ENCODE results near the gene PIK3C2G. TPM values are rescaled to one million over a fixed set of nuclear protein-coding genes. Genes with fewer than 3 reads are reported as not detected.

Gene PIK3C2G
- total RNA-seq, 1 experiment from 2014 or later, result not detected

- H3K27me3 ChIP-seq (ENCODE audit: low read length), result no peaks in the 10 kb centered on the region
- H2AFZ ChIP-seq (ENCODE audit: low read length), result peak overlapping the region; percentile 61; the same call in 1 of the 2 replicates
- H3K36me3 ChIP-seq (ENCODE audit: low read depth, low read length), result no peaks in the 10 kb centered on the region
- H3K4me1 ChIP-seq (ENCODE audit: insufficient read depth, low read length), result no peaks in the 10 kb centered on the region
- ChIA-PET POLR2A (ENCODE audit: unreplicated experiment) (no interaction called here), CTCF (no interaction called here)
- H3K4me3 ChIP-seq (ENCODE audit: low read length), result peak overlapping the region; percentile 40; the same call in 1 of the 2 replicates
- no peak overlapping the region for H3K9ac ChIP-seq (ENCODE audit: low read length)
- no peaks in the 10 kb centered on the region for H3F3A ChIP-seq (ENCODE audit: low read length, unreplicated experiment)
- no peaks in the 10 kb centered on the region for H4K20me1 ChIP-seq (ENCODE audit: low read length)
- BruUV-seq (replicated peaks), result no TSS peak
- no peaks in the 10 kb centered on the region for H3K9me3 ChIP-seq (ENCODE audit: low read length)
- H3K9me2 ChIP-seq (replicated peaks; ENCODE audit: low read length), result no peaks in the 10 kb centered on the region
- intact Hi-C loops (cut with micrococcal nuclease), result no loop called here
- ATAC-seq (no peak), DNase-seq (no peak)
- H3K4me2 ChIP-seq (ENCODE audit: low read length), result peak overlapping the region; percentile 59
- no peak for TF ChIP-seq EZH2phosphoT487 (IDR thresholded peaks at IDR 0.05; ENCODE audit: borderline replicate concordance, low read length)
- no peak for TF ChIP-seq EZH2 (IDR thresholded peaks at IDR 0.05; ENCODE audit: low read length, unreplicated experiment)
- TF ChIP-seq CTCF (conservative IDR thresholded peaks at IDR 0.05; ENCODE audit: low read depth, low read length), result no peak
- no peak overlapping the region for H3K27ac ChIP-seq (ENCODE audit: low read length)
- H3K79me2 ChIP-seq (ENCODE audit: low read length), result no peaks in the 10 kb centered on the region
These were observed 35.6 kb downstream of the PIK3C2G start for GRCh38 chr12:18296909-18297280.

- Histone ChIP-seq H3K4me3 (ENCODE audit: low read length) (no peak overlapping the region), H3K27me3 (ENCODE audit: low read length) (no peaks in the 10 kb centered on the region), H2AFZ (ENCODE audit: low read length) (no peak overlapping the region), H3K4me2 (ENCODE audit: low read length) (no peak overlapping the region), H3F3A (ENCODE audit: low read length, unreplicated experiment) (no peaks in the 10 kb centered on the region), H3K79me2 (ENCODE audit: low read length) (no peaks in the 10 kb centered on the region), H3K36me3 (ENCODE audit: low read depth, low read length) (no peaks in the 10 kb centered on the region), H3K9me2 (replicated peaks; ENCODE audit: low read length) (no peaks in the 10 kb centered on the region), H3K4me1 (ENCODE audit: insufficient read depth, low read length) (no peaks in the 10 kb centered on the region), H3K9ac (ENCODE audit: low read length) (no peak overlapping the region), H4K20me1 (ENCODE audit: low read length) (no peaks in the 10 kb centered on the region), H3K27ac (ENCODE audit: low read length) (no peak overlapping the region), H3K9me3 (ENCODE audit: low read length) (no peaks in the 10 kb centered on the region)
- no TSS peak for BruUV-seq (replicated peaks)
- no peak for DNase-seq
- CTCF ChIA-PET, result no interaction called here
- TF ChIP-seq EZH2phosphoT487 (IDR thresholded peaks at IDR 0.05; ENCODE audit: borderline replicate concordance, low read length) (no peak), EZH2 (IDR thresholded peaks at IDR 0.05; ENCODE audit: low read length, unreplicated experiment) (no peak), CTCF (conservative IDR thresholded peaks at IDR 0.05; ENCODE audit: low read depth, low read length) (no peak)
- intact Hi-C loops (cut with micrococcal nuclease), result no loop called here
- POLR2A ChIA-PET (ENCODE audit: unreplicated experiment), result no interaction called here
- no peak for ATAC-seq
These were observed 36.6 kb downstream of the PIK3C2G start for GRCh38 chr12:18297902-18298301.

- Histone ChIP-seq H4K20me1 (ENCODE audit: low read length) (no peaks in the 10 kb centered on the region), H2AFZ (ENCODE audit: low read length) (no peak overlapping the region), H3K79me2 (ENCODE audit: low read length) (no peaks in the 10 kb centered on the region), H3K9me2 (replicated peaks; ENCODE audit: low read length) (no peaks in the 10 kb centered on the region), H3K4me1 (ENCODE audit: insufficient read depth, low read length) (no peaks in the 10 kb centered on the region), H3K36me3 (ENCODE audit: low read depth, low read length) (no peaks in the 10 kb centered on the region), H3K4me2 (ENCODE audit: low read length) (no peak overlapping the region), H3K9me3 (ENCODE audit: low read length) (no peaks in the 10 kb centered on the region), H3K9ac (ENCODE audit: low read length) (no peak overlapping the region), H3K27ac (ENCODE audit: low read length) (no peak overlapping the region), H3F3A (ENCODE audit: low read length, unreplicated experiment) (no peaks in the 10 kb centered on the region), H3K27me3 (ENCODE audit: low read length) (no peaks in the 10 kb centered on the region), H3K4me3 (ENCODE audit: low read length) (no peak overlapping the region)
- CTCF ChIA-PET, result no interaction called here
- TF ChIP-seq CTCF (conservative IDR thresholded peaks at IDR 0.05; ENCODE audit: low read depth, low read length) (no peak), EZH2 (IDR thresholded peaks at IDR 0.05; ENCODE audit: low read length, unreplicated experiment) (no peak), EZH2phosphoT487 (IDR thresholded peaks at IDR 0.05; ENCODE audit: borderline replicate concordance, low read length) (no peak)
- intact Hi-C loops (cut with micrococcal nuclease), result no loop called here
- DNase-seq, result no peak
- BruUV-seq (replicated peaks), result no TSS peak
- ATAC-seq, result no peak
- POLR2A ChIA-PET (ENCODE audit: unreplicated experiment), result no interaction called here
These were observed 41.6 kb downstream of the PIK3C2G start for GRCh38 chr12:18302809-18303430.

Measured in PC-3 (cell line).